GM12878 (cell line): Measurements from ENCODE around the gene UNC45B. TPM values are rescaled to one million over a fixed set of nuclear protein-coding genes. Genes with fewer than 3 reads are reported as not detected.

Source experiments
- ATAC-seq: fragments of 200-7000 bp; cut with Tn5 transposase; 3 replicates; pipeline ENCODE4 v1.9.1; 2020; ENCODE audit warnings: mild to moderate bottlenecking, moderate library complexity
- BruUV-seq: library from RNA; stranded (reverse); fragments of 400-500 nt; replicated peaks from 2 replicates; lab custom pipeline; 2021; lab: Mats Ljungman, UMichigan
- CTCF ChIA-PET: fragments of 300-600 bp; sonication (Branson Sonifier 250); formaldehyde crosslinking; extraction: SDS; loops from one replicate; lab custom pipeline; 2021; ENCODE audit warnings: inconsistent platforms; lab: Yijun Ruan, JAX
- POLR2A ChIA-PET: fragments of 350-600 bp; formaldehyde crosslinking; extraction: SDS; loops from one replicate; lab custom pipeline; 2021; ENCODE audit warnings: inconsistent platforms; lab: Charles Lee
- RAD21 ChIA-PET: fragments of 300-600 bp; sonication (Branson Sonifier 250); formaldehyde crosslinking; loops from one replicate; lab custom pipeline; 2023; ENCODE audit warnings: antibody characterized with exemption; ENCODE audit not compliant: unreplicated experiment; lab: Charles Lee
- SMC1A ChIA-PET: fragments of 300-600 bp; sonication (Branson Sonifier 250); formaldehyde crosslinking; loops from one replicate; lab custom pipeline; 2023; ENCODE audit not compliant: unreplicated experiment, uncharacterized antibody; lab: Charles Lee
- DNase-seq: peaks from one replicate; pipeline ENCODE4 v3.0.0-alpha.2; 2011; ENCODE audit warnings: low read depth, low spot score
- FAIRE-seq: peaks from 3 replicates; lab custom pipeline; 2011; peaks lifted over from hg19 to GRCh38; lab: Jason Lieb, UNC
- H2AFZ ChIP-seq: 2 replicates; pipeline ENCODE4 v1.6.0; 2011; ENCODE audit warnings: low read depth, low read length, control low read depth; ENCODE audit not compliant: control insufficient read depth
- H3K27ac ChIP-seq: 2 replicates; pipeline ENCODE4 v1.5.1; 2011; ENCODE audit warnings: control low read depth; ENCODE audit not compliant: control insufficient read depth, insufficient read depth
- H3K27me3 ChIP-seq, 2 experiments: replicated peaks in 1 of 2; 2 replicates each; pipeline versions ENCODE4 v1.6.0 to v1.6.1; 2011; ENCODE audit warnings: low read length in 1 of 2; ENCODE audit not compliant: control insufficient read depth in 2 of 2, insufficient read depth in 2 of 2
- H3K36me3 ChIP-seq, 2 experiments: 2 replicates each; pipeline ENCODE4 v1.5.1; 2011; ENCODE audit warnings: low read length in 1 of 2; ENCODE audit not compliant: control insufficient read depth in 2 of 2, insufficient read depth in 2 of 2
- H3K4me1 ChIP-seq: 2 replicates; pipeline ENCODE4 v1.6.1; 2011; ENCODE audit warnings: mild to moderate bottlenecking, low read length, moderate library complexity, mixed read lengths; ENCODE audit not compliant: control insufficient read depth, insufficient read depth
- H3K4me2 ChIP-seq: 2 replicates; pipeline ENCODE4 v1.6.0; 2011; ENCODE audit warnings: control low read depth; ENCODE audit not compliant: control insufficient read depth, insufficient read depth
- H3K4me3 ChIP-seq: fragments of 200-600 bp; sonication (generic); 2 replicates; pipeline ENCODE4 v1.5.1; 2016
- H3K79me2 ChIP-seq: 2 replicates; pipeline ENCODE4 v1.6.0; 2011; ENCODE audit warnings: low read length; ENCODE audit not compliant: control insufficient read depth, insufficient read depth
- H3K9ac ChIP-seq: 2 replicates; pipeline ENCODE4 v1.8.0; 2011; ENCODE audit warnings: low read length, control low read depth, mixed read lengths; ENCODE audit not compliant: control insufficient read depth, insufficient read depth
- H3K9me3 ChIP-seq: replicated peaks from 3 replicates; pipeline ENCODE4 v1.5.1; 2011; ENCODE audit warnings: mild to moderate bottlenecking, low read length; ENCODE audit not compliant: control insufficient read depth, insufficient read depth
- H4K20me1 ChIP-seq: 2 replicates; pipeline ENCODE4 v1.6.0; 2011; ENCODE audit not compliant: control insufficient read depth, insufficient read depth
- CBX5 ChIP-seq: sonication (generic); IDR thresholded peaks from 2 replicates; pipeline ENCODE4 v1.6.1; 2016; ENCODE audit warnings: low read depth, moderate library complexity, mild to moderate bottlenecking, inconsistent platforms
- CREB1 ChIP-seq: IDR thresholded peaks from 2 replicates; pipeline ENCODE4 v1.6.1; 2012; ENCODE audit warnings: low read depth, mild to moderate bottlenecking, inconsistent platforms
- EP300 ChIP-seq, 2 experiments: fragments of 150-350 bp in 1 of 2; IDR thresholded peaks; 2 replicates each; pipeline ENCODE4 v1.6.1; 2011 to 2012; ENCODE audit warnings: low read depth in 2 of 2, low read length in 2 of 2, borderline replicate concordance in 1 of 2, improper control_type of control experiment in 1 of 2, inconsistent platforms in 1 of 2; ENCODE audit not compliant: control insufficient read depth in 1 of 2
- IRF3 ChIP-seq: fragments of 450-650 bp; IDR thresholded peaks from 2 replicates; pipeline ENCODE4 v1.6.1; 2014; ENCODE audit warnings: mild to moderate bottlenecking
- MEF2A ChIP-seq: IDR thresholded peaks from 2 replicates; pipeline ENCODE4 v1.6.1; 2011; ENCODE audit warnings: low read depth, mild to moderate bottlenecking, low read length, moderate library complexity; ENCODE audit not compliant: insufficient read depth
- PAX8 ChIP-seq: fragments of 450-650 bp; IDR thresholded peaks from 2 replicates; pipeline ENCODE4 v1.6.1; 2017; ENCODE audit warnings: mild to moderate bottlenecking, moderate library complexity
- PKNOX1 ChIP-seq: fragments of 450-650 bp; IDR thresholded peaks from 2 replicates; pipeline ENCODE4 v1.6.1; 2016; ENCODE audit warnings: mild to moderate bottlenecking
- SPI1 ChIP-seq: IDR thresholded peaks from 2 replicates; pipeline ENCODE4 v1.6.1; 2011; ENCODE audit warnings: low read depth, mild to moderate bottlenecking, low read length, moderate library complexity, borderline replicate concordance; ENCODE audit not compliant: insufficient read depth
- TCF7 ChIP-seq: IDR thresholded peaks from 2 replicates; pipeline ENCODE4 v1.6.1; 2014; ENCODE audit warnings: antibody characterized with exemption, borderline replicate concordance
- WGBS: methylation state at CpG from one replicate; pipeline ENCODE4 v1.1.6; 2016; ENCODE audit warnings: low lambda C conversion rate; ENCODE audit not compliant: insufficient replicate concordance, insufficient coverage; ENCODE audit errors: missing lambda C conversion rate; 5-methylcytosine and 5-hydroxymethylcytosine counted together
- in situ Hi-C: fragments of 300-500 bp; cut with MboI; formaldehyde crosslinking; loops from 9 replicates; pipeline ENCODE4 v1.14.3; 2018; ENCODE audit warnings: mixed read lengths
- intact Hi-C: fragments of 100-400 bp; cut with micrococcal nuclease; formaldehyde crosslinking; loops from one replicate; pipeline ENCODE4 v1.14.2; 2022; ENCODE audit not compliant: unreplicated experiment
- polyA plus RNA-seq, 11 experiments: library from polyadenylated mRNA; depleted of rRNA in 4 of 11; unstranded in 6 of 11; stranded (reverse) in 5 of 11; fragments of >200 nt; fragmentation: Nextera tagmentation in 4 of 11; fragmentation: Illumina TruSeq in 1 of 11; extraction: Ambion mirVana in 4 of 11; extraction: Trizol in 1 of 11; gene quantifications; 1 replicate in 1 of 11; 2 replicates in 10 of 11; pipeline versions ENCODE4 v1.2.1 to v1.2.3, GENCODE V29; 2011 to 2016; ENCODE audit warnings: inconsistent platforms in 2 of 11, missing spikeins in 2 of 11, low read depth in 1 of 11
- total RNA-seq, 4 experiments: library from RNA; depleted of rRNA in 3 of 4; stranded (reverse); fragments of >200 nt in 3 of 4; fragmentation: Illumina TruSeq in 1 of 4; extraction: Trizol in 1 of 4; gene quantifications; 2 replicates each; pipeline versions ENCODE4 v1.2.1 to v1.2.3, GENCODE V29; 2013 to 2021

UNC45B gene
- total and polyA plus RNA-seq, 10 of the 15 experiments (the other 5 are each of a cell fraction or from before 2014, with no cell fraction given), result 0.03 TPM; not detected in 9

GRCh38 chr17:35212668-35213067 is 65.1 kb downstream of the UNC45B start:
- intact Hi-C loops (no loop called here), in situ Hi-C loops (no loop called here)
- no peak for FAIRE-seq
- ChIA-PET RAD21 (no interaction called here), CTCF (interaction anchor here (1.8 kb wide), 1 partner anchor 99 kb away, joined by 5 read pairs; no protein-coding TSS in a partner anchor), SMC1A (interaction anchor here (1.2 to 1.5 kb wide), 2 partner anchors 10 to 22 kb away, joined by 3 read pairs; no protein-coding TSS in a partner anchor), POLR2A (no interaction called here)
- no peaks in the 10 kb centered on the region; a peak in 1 of 4 replicates for H3K27me3 ChIP-seq
- no peak for DNase-seq
- no peaks in the 10 kb centered on the region for H3K79me2 ChIP-seq
- 30% methylated on average over 4 of the region's 4 CpGs for WGBS
- ATAC-seq, result no peak
- no peak overlapping the region for H2AFZ ChIP-seq
- no peaks in the 10 kb centered on the region for H3K4me1 ChIP-seq
- H4K20me1 ChIP-seq, result no peaks in the 10 kb centered on the region
- H3K9ac ChIP-seq, result no peak overlapping the region
- TF ChIP-seq TCF7 (no peak), CBX5 (no peak), PKNOX1 (0 out of 2 replicates have a peak, but pooled peaks have one; percentile 11)
- H3K9me3 ChIP-seq, result no peaks in the 10 kb centered on the region
- no TSS peak for BruUV-seq
- H3K27ac ChIP-seq, result no peak overlapping the region
- H3K4me2 ChIP-seq, result no peak overlapping the region
- H3K36me3 ChIP-seq, result no peaks in the 10 kb centered on the region
- H3K4me3 ChIP-seq, result no peak overlapping the region

- no peak overlapping the region for H3K27ac ChIP-seq
- H3K36me3 ChIP-seq, result no peaks in the 10 kb centered on the region
- ChIA-PET POLR2A (no interaction called here), RAD21 (no interaction called here), CTCF (interaction anchor here (1.1 to 1.8 kb wide), 2 partner anchors 10 to 98 kb away, joined by 4 to 5 read pairs; no protein-coding TSS in a partner anchor), SMC1A (interaction anchor here (1.0 to 1.5 kb wide), 3 partner anchors 9 to 34 kb away, joined by 3 read pairs; no protein-coding TSS in a partner anchor)
- H3K79me2 ChIP-seq, result no peaks in the 10 kb centered on the region
- FAIRE-seq (no peak), ATAC-seq (no peak), DNase-seq (no peak)
- 57% methylated on average over 5 of the region's 5 CpGs for WGBS
- no peak overlapping the region for H3K4me3 ChIP-seq
- TF ChIP-seq CREB1 (no peak), EP300 (IDR thresholded peaks at IDR 0.05; ENCODE audit: borderline replicate concordance in 1 of 2, control insufficient read depth in 1 of 2, low read depth in 2 of 2, low read length in 2 of 2) (no peak), SPI1 (no peak), IRF3 (no peak), MEF2A (no peak), PAX8 (no peak)
- no TSS peak for BruUV-seq
- H3K4me1 ChIP-seq, result no peaks in the 10 kb centered on the region
- H2AFZ ChIP-seq, result no peak overlapping the region
- H3K4me2 ChIP-seq, result no peak overlapping the region
- intact Hi-C loops (no loop called here), in situ Hi-C loops (no loop called here)
- no peaks in the 10 kb centered on the region for H3K9me3 ChIP-seq
- H4K20me1 ChIP-seq, result no peaks in the 10 kb centered on the region
- no peaks in the 10 kb centered on the region; a peak in 1 of 4 replicates for H3K27me3 ChIP-seq
- no peak overlapping the region for H3K9ac ChIP-seq
Observed at GRCh38 chr17:35213412-35213940, 65.9 kb downstream of the UNC45B start.
